K562 (cell line): ENCODE data around the gene ZSWIM9. TPM values are rescaled to one million over a fixed set of nuclear protein-coding genes. Genes with fewer than 3 reads are reported as not detected.

Experiments
- ATAC-seq: fragments of 200-7000 bp; cut with Tn5 transposase; 3 replicates; pipeline ENCODE4 v1.9.1; 2020; ENCODE audit warnings: moderate library complexity
- BruUV-seq: library from RNA; stranded (reverse); fragments of 400-500 nt; replicated peaks from 2 replicates; lab custom pipeline; 2021; lab: Mats Ljungman, UMichigan
- CTCF ChIA-PET: fragments of 300-600 bp; formaldehyde crosslinking; extraction: SDS; loops from one replicate; lab custom pipeline; 2021; ENCODE audit warnings: low intra/inter-chr PET ratio; lab: Yijun Ruan, JAX
- POLR2A ChIA-PET: fragments of 300-600, 350-650 bp; sonication (Branson Sonifier 250); formaldehyde crosslinking; extraction: SDS; loops from one replicate; lab custom pipeline; 2021; ENCODE audit warnings: antibody characterized with exemption, inconsistent platforms; lab: Yijun Ruan, JAX
- DNase-seq, 4 experiments: peaks; one replicate each; pipeline versions ENCODE4 v3.0.0 to v3.0.0-alpha.2; 2011 to 2018; ENCODE audit warnings: low spot score in 3 of 4, mixed read lengths in 3 of 4; ENCODE audit errors: extremely low read depth in 1 of 4
- FAIRE-seq: peaks from 2 replicates; lab custom pipeline; 2011; peaks lifted over from hg19 to GRCh38; lab: Jason Lieb, UNC
- H2AFZ ChIP-seq: 2 replicates; pipeline ENCODE4 v1.6.0; 2011; ENCODE audit warnings: low read depth, low read length, control low read depth, inconsistent platforms
- H3K27ac ChIP-seq: fragments of 200-600 bp; 3 replicates; pipeline ENCODE4 v1.8.0; 2011; ENCODE audit warnings: low read depth, mild to moderate bottlenecking, control low read depth, inconsistent platforms, low read length, moderate library complexity, mixed read lengths; ENCODE audit errors: extremely low read depth
- H3K27me3 ChIP-seq, 2 experiments: fragments of 300-600 bp in 1 of 2; 2 replicates in 1 of 2; 3 replicates in 1 of 2; pipeline versions ENCODE4 v1.6.0 to v1.8.0; 2011; ENCODE audit warnings: inconsistent platforms in 2 of 2, low read length in 2 of 2, mild to moderate bottlenecking in 1 of 2, mixed read lengths in 1 of 2, moderate library complexity in 1 of 2; ENCODE audit not compliant: control insufficient read depth in 2 of 2, insufficient read depth in 2 of 2
- H3K36me3 ChIP-seq: fragments of 300-600 bp; 3 replicates; pipeline ENCODE4 v1.8.0; 2011; ENCODE audit warnings: mild to moderate bottlenecking, low read length, inconsistent platforms; ENCODE audit not compliant: control insufficient read depth, insufficient read depth
- H3K4me1 ChIP-seq, 2 experiments: fragments of 200-600 bp in 1 of 2; replicated peaks in 1 of 2; 2 replicates in 1 of 2; 3 replicates in 1 of 2; pipeline versions ENCODE4 v1.5.1 to v1.8.0; 2011; ENCODE audit warnings: inconsistent platforms in 2 of 2, low read length in 2 of 2, mild to moderate bottlenecking in 1 of 2, mixed read lengths in 1 of 2, moderate library complexity in 1 of 2; ENCODE audit not compliant: control insufficient read depth in 2 of 2, insufficient read depth in 2 of 2
- H3K4me2 ChIP-seq: 2 replicates; pipeline ENCODE4 v1.6.1; 2011; ENCODE audit warnings: low read length, control low read depth, inconsistent platforms, mixed read lengths; ENCODE audit not compliant: insufficient read depth
- H3K4me3 ChIP-seq: fragments of 200-600 bp; sonication (generic), shearing (Covaris generic); 2 replicates; pipeline ENCODE4 v1.5.1; 2016; ENCODE audit warnings: control low read depth, inconsistent platforms
- H3K79me2 ChIP-seq: fragments of 200-600 bp; 3 replicates; pipeline ENCODE4 v1.8.0; 2011; ENCODE audit warnings: low read length, inconsistent platforms; ENCODE audit not compliant: control insufficient read depth, insufficient read depth
- H3K9ac ChIP-seq, 2 experiments: 2 replicates each; pipeline versions ENCODE4 v1.6.0 to v1.6.1; 2011; ENCODE audit warnings: low read depth in 2 of 2, low read length in 2 of 2, control low read depth in 1 of 2, inconsistent platforms in 1 of 2, mild to moderate bottlenecking in 1 of 2, mixed read lengths in 1 of 2; ENCODE audit not compliant: insufficient read depth in 1 of 2
- H3K9me1 ChIP-seq: one replicate; pipeline ENCODE4 v1.6.0; 2011; ENCODE audit warnings: inconsistent platforms, mild to moderate bottlenecking, low read length, moderate library complexity; ENCODE audit not compliant: control insufficient read depth, insufficient read depth
- H3K9me3 ChIP-seq: replicated peaks from 2 replicates; pipeline ENCODE4 v1.5.1; 2011; ENCODE audit warnings: low read depth, low read length, inconsistent platforms; ENCODE audit not compliant: control insufficient read depth, insufficient read depth
- H4K20me1 ChIP-seq: replicated peaks from 2 replicates; pipeline ENCODE4 v1.6.1; 2011; ENCODE audit warnings: low read length, inconsistent platforms, mixed read lengths; ENCODE audit not compliant: control insufficient read depth, insufficient read depth
- E2F3 ChIP-seq: fragments of 250-450 bp; sonication (Bioruptor Pico); IDR thresholded peaks from 2 replicates; pipeline ENCODE4 v1.4.0; 2020; ENCODE audit warnings: mild to moderate bottlenecking
- SPI1 ChIP-seq: IDR thresholded peaks from 2 replicates; pipeline ENCODE4 v1.6.1; 2011; ENCODE audit warnings: low read depth, low read length, control low read depth, borderline replicate concordance
- WGBS: fragments of 100-300 bp; shearing (Covaris generic); methylation state at CpG from one replicate; pipeline ENCODE4 v1.1.6; 2016; ENCODE audit warnings: low coverage, mixed read lengths; ENCODE audit not compliant: insufficient coverage; ENCODE audit errors: missing lambda C conversion rate; 5-methylcytosine and 5-hydroxymethylcytosine counted together
- in situ Hi-C: fragments of 300-500 bp; cut with MboI; formaldehyde crosslinking; loops from 4 replicates; pipeline ENCODE4 v1.15.0; 2018; ENCODE audit warnings: inconsistent platforms, mixed read lengths
- intact Hi-C: fragments of 100-400 bp; cut with micrococcal nuclease; formaldehyde crosslinking; loops from 2 replicates; pipeline ENCODE4 v1.14.2; 2022
- polyA plus RNA-seq, 8 experiments: library from polyadenylated mRNA; depleted of rRNA in 4 of 8; stranded (reverse) in 5 of 8; unstranded in 3 of 8; fragments of >200 nt; fragmentation: Nextera tagmentation in 2 of 8; fragmentation: Illumina TruSeq in 1 of 8; extraction: Ambion mirVana in 2 of 8; extraction: Trizol in 1 of 8; gene quantifications; 2 replicates each; pipeline versions ENCODE4 v1.2.1 to v1.2.3, GENCODE V29; 2011 to 2014; ENCODE audit warnings: inconsistent platforms in 1 of 8, missing spikeins in 1 of 8
- total RNA-seq, 7 experiments: library from RNA; depleted of rRNA in 6 of 7; stranded (reverse); fragments of >200 nt in 6 of 7; fragmentation: Illumina TruSeq in 2 of 7; extraction: Trizol in 2 of 7; gene quantifications; 2 replicates each; pipeline versions ENCODE4 v1.2.1 to v1.2.3, GENCODE V29; 2011 to 2021; ENCODE audit warnings: low replicate concordance in 1 of 7
- TF ChIP-seq, protein P1 (sequence below), 2 experiments: IDR thresholded peaks; 2 replicates each; pipeline ENCODE4 v1.6.1; 2012; ENCODE audit warnings: improper control_type of control experiment in 2 of 2, low read depth in 2 of 2, low read length in 2 of 2, borderline replicate concordance in 1 of 2
- TF ChIP-seq, protein P2 (sequence below), 2 experiments: fragments of 450-650 bp; IDR thresholded peaks; 2 replicates each; pipeline ENCODE4 v1.6.1; 2016
- TF ChIP-seq, protein P3 (sequence below): fragments of 450-650 bp; IDR thresholded peaks from one replicate; pipeline ENCODE4 v1.6.1; 2018; ENCODE audit warnings: mild to moderate bottlenecking, moderate library complexity; ENCODE audit not compliant: partially characterized antibody

Gene ZSWIM9
- total and polyA plus RNA-seq, 9 of the 15 experiments (the other 6 are each of a cell fraction or from before 2014, with no cell fraction given): 0.04 to 1.4 (median 0.34) TPM; not detected in 1

DNA sequence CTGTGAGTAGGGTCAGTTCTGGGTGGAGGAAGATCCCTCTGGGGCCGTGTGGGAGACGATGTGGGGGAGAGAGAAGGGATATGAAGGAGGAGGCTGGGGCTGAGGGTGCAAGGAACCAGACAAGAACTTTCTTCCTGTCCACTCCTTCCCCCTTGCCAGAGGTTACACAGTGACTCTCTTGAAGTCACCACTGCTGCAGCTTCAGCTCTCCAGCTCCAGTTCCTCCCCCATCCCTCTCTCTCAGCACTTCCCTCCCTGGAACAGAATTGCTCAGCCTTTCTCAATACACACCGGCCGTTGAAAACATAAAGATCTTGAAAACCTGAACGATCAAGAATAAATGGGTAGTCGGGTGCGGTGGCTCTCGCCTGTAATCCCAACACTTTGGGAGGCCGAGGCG is 5.1 kb downstream of the ZSWIM9 start:
- peaks cover 7% of the 10 kb centered on the region; the same call in 1 of the 3 replicates for H3K79me2 ChIP-seq
- POLR2A ChIA-PET: no interaction called here
- no TSS peak for BruUV-seq
- no peaks in the 10 kb centered on the region for H3K9me3 ChIP-seq
- H3K4me2 ChIP-seq: no peak overlapping the region
- CTCF ChIA-PET: no interaction called here
- intact Hi-C loops: no loop called here
- H3K27ac ChIP-seq: no peak overlapping the region
- H3K9ac ChIP-seq: peak overlapping the region in 1 of 2 experiments; percentile 83; a peak in 1 of 4 replicates
- H4K20me1 ChIP-seq: no peaks in the 10 kb centered on the region
- TF ChIP-seq, protein P1, sequence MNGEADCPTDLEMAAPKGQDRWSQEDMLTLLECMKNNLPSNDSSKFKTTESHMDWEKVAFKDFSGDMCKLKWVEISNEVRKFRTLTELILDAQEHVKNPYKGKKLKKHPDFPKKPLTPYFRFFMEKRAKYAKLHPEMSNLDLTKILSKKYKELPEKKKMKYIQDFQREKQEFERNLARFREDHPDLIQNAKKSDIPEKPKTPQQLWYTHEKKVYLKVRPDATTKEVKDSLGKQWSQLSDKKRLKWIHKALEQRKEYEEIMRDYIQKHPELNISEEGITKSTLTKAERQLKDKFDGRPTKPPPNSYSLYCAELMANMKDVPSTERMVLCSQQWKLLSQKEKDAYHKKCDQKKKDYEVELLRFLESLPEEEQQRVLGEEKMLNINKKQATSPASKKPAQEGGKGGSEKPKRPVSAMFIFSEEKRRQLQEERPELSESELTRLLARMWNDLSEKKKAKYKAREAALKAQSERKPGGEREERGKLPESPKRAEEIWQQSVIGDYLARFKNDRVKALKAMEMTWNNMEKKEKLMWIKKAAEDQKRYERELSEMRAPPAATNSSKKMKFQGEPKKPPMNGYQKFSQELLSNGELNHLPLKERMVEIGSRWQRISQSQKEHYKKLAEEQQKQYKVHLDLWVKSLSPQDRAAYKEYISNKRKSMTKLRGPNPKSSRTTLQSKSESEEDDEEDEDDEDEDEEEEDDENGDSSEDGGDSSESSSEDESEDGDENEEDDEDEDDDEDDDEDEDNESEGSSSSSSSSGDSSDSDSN (IDR thresholded peaks at IDR 0.05; ENCODE audit: borderline replicate concordance in 1 of 2, low read depth in 2 of 2, low read length in 2 of 2): no peak
- TF ChIP-seq, protein P2, sequence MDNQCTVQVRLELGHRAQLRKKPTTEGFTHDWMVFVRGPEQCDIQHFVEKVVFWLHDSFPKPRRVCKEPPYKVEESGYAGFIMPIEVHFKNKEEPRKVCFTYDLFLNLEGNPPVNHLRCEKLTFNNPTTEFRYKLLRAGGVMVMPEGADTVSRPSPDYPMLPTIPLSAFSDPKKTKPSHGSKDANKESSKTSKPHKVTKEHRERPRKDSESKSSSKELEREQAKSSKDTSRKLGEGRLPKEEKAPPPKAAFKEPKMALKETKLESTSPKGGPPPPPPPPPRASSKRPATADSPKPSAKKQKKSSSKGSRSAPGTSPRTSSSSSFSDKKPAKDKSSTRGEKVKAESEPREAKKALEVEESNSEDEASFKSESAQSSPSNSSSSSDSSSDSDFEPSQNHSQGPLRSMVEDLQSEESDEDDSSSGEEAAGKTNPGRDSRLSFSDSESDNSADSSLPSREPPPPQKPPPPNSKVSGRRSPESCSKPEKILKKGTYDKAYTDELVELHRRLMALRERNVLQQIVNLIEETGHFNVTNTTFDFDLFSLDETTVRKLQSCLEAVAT (IDR thresholded peaks at IDR 0.05): no peak
- TF ChIP-seq E2F3 (CRISPR knock-in tag) (no peak), SPI1 (peak; percentile 25; the same call in 1 of the 2 replicates)
- TF ChIP-seq, protein P3, sequence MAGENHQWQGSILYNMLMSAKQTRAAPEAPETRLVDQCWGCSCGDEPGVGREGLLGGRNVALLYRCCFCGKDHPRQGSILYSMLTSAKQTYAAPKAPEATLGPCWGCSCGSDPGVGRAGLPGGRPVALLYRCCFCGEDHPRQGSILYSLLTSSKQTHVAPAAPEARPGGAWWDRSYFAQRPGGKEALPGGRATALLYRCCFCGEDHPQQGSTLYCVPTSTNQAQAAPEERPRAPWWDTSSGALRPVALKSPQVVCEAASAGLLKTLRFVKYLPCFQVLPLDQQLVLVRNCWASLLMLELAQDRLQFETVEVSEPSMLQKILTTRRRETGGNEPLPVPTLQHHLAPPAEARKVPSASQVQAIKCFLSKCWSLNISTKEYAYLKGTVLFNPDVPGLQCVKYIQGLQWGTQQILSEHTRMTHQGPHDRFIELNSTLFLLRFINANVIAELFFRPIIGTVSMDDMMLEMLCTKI: no peak
- WGBS: 67% methylated on average over 10 of the region's 10 CpGs
- H3K9me1 ChIP-seq: no peaks in the 10 kb centered on the region
- DNase-seq: no peak
- peaks cover 6% of the 10 kb centered on the region; the same call in 2 of the 3 replicates for H3K36me3 ChIP-seq
- in situ Hi-C loops: no loop called here
- H2AFZ ChIP-seq: no peak overlapping the region
- no peaks in the 10 kb centered on the region for H3K27me3 ChIP-seq
- H3K4me1 ChIP-seq: peaks cover 4 to 17% of the 10 kb centered on the region in 2 experiments; a peak in 3 of 5 replicates
- no peak; the same call in 1 of the 3 replicates for ATAC-seq
- FAIRE-seq: no peak
- H3K4me3 ChIP-seq: no peak overlapping the region
